NT2/D1 (cell line): ENCODE data around the gene KCNQ1.

ENCODE experiments used
- SUZ12 ChIP-seq: IDR thresholded peaks from 2 replicates; pipeline ENCODE4 v1.6.1; 2011; ENCODE audit not compliant: insufficient read length, insufficient read depth; ENCODE audit errors: extremely low read depth
- YY1 ChIP-seq: IDR thresholded peaks from 2 replicates; pipeline ENCODE4 v1.6.1; 2011; ENCODE audit not compliant: insufficient read length, insufficient read depth
- ZNF274 ChIP-seq: IDR thresholded peaks from 2 replicates; pipeline ENCODE4 v1.6.1; 2011; ENCODE audit warnings: mild to moderate bottlenecking, low read depth, low read length

GRCh38 chr11:2763984-2764383 is 319.2 kb downstream of the KCNQ1 start:
- TF ChIP-seq SUZ12 (no peak), YY1 (no peak), ZNF274 (no peak)
